Activated CD4-positive, alpha-beta T cell treated with anti-CD3 and anti-CD28 coated beads, Interleukin-2, amount 10 ng/mL, durations not matched to agents 24 days and 14 days (primary cell): ENCODE results near the gene TOMT. TPM values are rescaled to one million over a fixed set of nuclear protein-coding genes. Genes with fewer than 3 reads are reported as not detected.
A peak's percentile ranks its signal among the peaks of the same experiment; 100 is the strongest.
"Not testable (repeated sequence)": the region's sequence is repeated elsewhere in the genome, so short reads cannot be mapped to it uniquely, and the experiment has no call there.

Source experiments
- DNase-seq: peaks from one replicate; pipeline ENCODE4 v3.0.0; 2022
- H3K27ac Mint-ChIP-seq: one replicate; pipeline ENCODE4 v1.8.0; 2022; ENCODE audit warnings: mild to moderate bottlenecking, mixed read lengths
- H3K27me3 Mint-ChIP-seq: one replicate; pipeline ENCODE4 v1.8.0; 2022; ENCODE audit warnings: mixed read lengths
- H3K36me3 Mint-ChIP-seq: one replicate; pipeline ENCODE4 v1.8.0; 2022; ENCODE audit warnings: low read depth, mild to moderate bottlenecking, mixed read lengths
- H3K4me1 Mint-ChIP-seq: one replicate; pipeline ENCODE4 v1.8.0; 2021; ENCODE audit warnings: mixed read lengths
- H3K4me3 Mint-ChIP-seq: one replicate; pipeline ENCODE4 v1.8.0; 2022; ENCODE audit warnings: mild to moderate bottlenecking, moderate library complexity, mixed read lengths
- H3K9me3 Mint-ChIP-seq: one replicate; pipeline ENCODE4 v1.8.0; 2021; ENCODE audit warnings: mixed read lengths
- intact Hi-C: fragments of 100-400 bp; cut with micrococcal nuclease; formaldehyde crosslinking; loops from one replicate; pipeline ENCODE4 v1.15.1; 2023
- total RNA-seq: library from RNA; stranded (reverse); gene quantifications from 2 replicates; pipeline ENCODE4 v1.2.3, GENCODE V29; 2022

Gene TOMT
- total RNA-seq, 1 donor from 2014 or later, result not detected

DNA sequence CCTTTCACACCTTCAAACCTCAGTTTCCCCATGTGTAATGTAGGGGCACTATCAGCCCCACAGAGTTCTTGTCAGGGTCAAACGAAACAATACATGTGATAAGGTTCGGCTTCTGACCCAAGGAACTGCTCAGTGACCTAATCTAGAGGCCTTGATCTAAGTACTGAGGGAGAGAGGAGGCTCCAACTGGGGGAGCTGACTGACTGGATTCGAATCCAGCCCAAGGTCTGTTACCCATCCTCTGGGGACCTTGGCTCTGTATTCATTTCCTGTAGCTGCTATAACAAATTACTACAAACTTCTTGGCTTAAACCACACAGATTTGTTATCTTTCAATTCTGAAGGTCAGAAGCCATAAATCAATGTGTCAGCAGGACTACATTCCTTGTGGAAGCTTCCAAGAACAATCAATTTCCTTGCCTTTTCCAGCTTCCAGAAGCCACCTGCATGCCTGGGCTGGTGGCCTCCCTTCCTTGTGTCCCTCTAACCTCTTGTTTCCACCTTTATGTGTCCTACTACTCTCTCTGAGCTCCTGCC lies 17.5 kb downstream of the TOMT start:
- H3K4me3 Mint-ChIP-seq, result no peak overlapping the region
- intact Hi-C loops, result no loop called here
- H3K36me3 Mint-ChIP-seq, result no peaks in the 10 kb centered on the region
- peaks cover 5% of the 10 kb centered on the region for H3K27me3 Mint-ChIP-seq
- DNase-seq, result no peak
- no peak overlapping the region for H3K27ac Mint-ChIP-seq
- H3K4me1 Mint-ChIP-seq, result no peaks in the 10 kb centered on the region
- peaks cover 6% of the 10 kb centered on the region for H3K9me3 Mint-ChIP-seq

DNA sequence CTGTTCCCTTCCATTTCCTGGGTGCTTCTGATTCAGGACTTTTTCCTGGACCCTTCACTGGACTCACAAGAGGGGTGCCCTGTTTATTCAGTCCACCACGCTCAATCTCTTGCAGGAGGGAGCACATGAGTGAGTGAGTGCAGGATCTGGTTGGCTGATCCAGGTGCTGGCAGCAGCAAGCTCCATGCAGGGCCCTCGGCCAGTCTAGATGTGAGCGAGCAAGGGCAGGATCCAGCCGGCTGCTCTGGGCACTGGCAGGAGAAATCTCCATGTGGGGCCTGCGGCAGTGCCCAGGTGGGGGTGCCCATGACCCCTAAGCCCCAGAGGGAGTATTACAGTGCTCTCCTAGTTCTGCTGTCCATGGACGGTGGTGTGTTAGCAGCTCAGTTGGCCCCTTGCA lies 18.3 kb downstream of the TOMT start:
- Mint-ChIP-seq H3K4me3 (no peak overlapping the region), H3K27ac (no peak overlapping the region), H3K9me3 (peaks cover 13% of the 10 kb centered on the region), H3K36me3 (peaks cover 3% of the 10 kb centered on the region), H3K27me3 (peaks cover 11% of the 10 kb centered on the region), H3K4me1 (no peaks in the 10 kb centered on the region)
- intact Hi-C loops, result no loop called here
- DNase-seq, result no peak

DNA sequence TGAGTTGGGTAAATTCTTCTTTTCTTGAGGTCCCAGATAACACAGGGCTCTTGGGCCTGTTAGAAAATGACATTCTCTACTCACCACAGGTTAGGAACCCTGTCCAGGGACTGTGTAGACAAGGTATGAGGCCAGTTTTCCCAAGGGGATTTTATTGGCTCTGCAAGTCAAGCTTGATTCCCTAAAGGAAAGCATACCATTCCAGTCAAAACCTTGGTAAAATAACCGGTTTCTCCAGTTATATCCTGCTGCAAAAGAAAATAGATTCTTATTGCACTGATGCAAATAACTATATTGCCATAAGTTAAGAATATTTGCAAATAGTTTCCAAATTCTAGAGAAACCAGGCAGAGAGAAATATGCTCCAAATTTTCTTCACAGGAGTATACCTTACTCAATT lies 20.2 kb downstream of the TOMT start:
- Mint-ChIP-seq H3K4me1 (no peaks in the 10 kb centered on the region), H3K27me3 (peaks cover 17% of the 10 kb centered on the region), H3K27ac (no peak overlapping the region), H3K36me3 (peaks cover 6% of the 10 kb centered on the region), H3K9me3 (peaks cover 18% of the 10 kb centered on the region), H3K4me3 (no peak overlapping the region)
- intact Hi-C loops, result no loop called here
- no peak for DNase-seq

DNA sequence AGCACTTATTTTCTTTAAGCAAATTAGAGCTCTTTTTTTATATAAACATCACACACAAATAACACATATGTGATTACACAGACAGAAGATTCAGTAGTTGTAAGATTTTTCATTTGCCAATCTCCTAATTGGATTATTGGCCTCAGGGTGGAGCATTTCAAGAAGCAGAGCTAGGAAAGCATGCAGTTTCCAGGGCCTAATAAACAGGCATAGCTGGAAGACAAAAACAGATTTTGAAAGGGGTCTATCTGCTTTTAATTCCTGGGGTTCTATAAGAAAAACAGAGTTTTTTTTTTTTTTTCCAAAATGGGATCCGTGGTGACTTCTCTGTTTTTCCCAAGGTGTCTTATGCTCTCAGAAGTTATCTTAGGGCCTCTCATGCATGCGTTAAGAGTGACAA lies 22.2 kb downstream of the TOMT start:
- intact Hi-C loops, result no loop called here
- H3K4me3 Mint-ChIP-seq, result no peak overlapping the region
- no peak for DNase-seq
- peaks cover 6% of the 10 kb centered on the region for H3K36me3 Mint-ChIP-seq
- H3K27ac Mint-ChIP-seq, result no peak overlapping the region
- H3K4me1 Mint-ChIP-seq, result no peaks in the 10 kb centered on the region
- peaks cover 18% of the 10 kb centered on the region for H3K9me3 Mint-ChIP-seq
- H3K27me3 Mint-ChIP-seq, result peaks cover 28% of the 10 kb centered on the region

DNA sequence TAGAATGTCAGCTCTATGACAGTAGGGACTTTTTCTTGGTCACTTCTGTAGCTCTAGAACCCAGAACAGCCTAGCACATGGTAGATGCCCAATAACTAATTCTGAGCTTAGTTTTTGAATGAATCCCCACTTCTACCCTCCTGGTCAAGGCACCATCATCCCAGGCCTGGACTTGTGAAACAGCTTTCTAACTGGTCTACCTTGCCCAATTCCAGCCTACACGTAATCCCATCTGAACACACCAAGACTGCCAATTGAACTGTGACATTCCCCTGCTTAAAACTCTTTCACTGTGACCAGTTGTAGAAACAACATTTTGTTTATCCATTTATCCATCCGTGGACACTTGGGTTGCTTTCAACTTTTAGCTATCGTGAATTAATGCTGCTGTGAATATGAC lies 23.7 kb downstream of the TOMT start:
- no peak for DNase-seq
- intact Hi-C loops, result no loop called here
- Mint-ChIP-seq H3K4me3 (no peak overlapping the region), H3K9me3 (peaks cover 16% of the 10 kb centered on the region), H3K27ac (no peak overlapping the region), H3K36me3 (peaks cover 6% of the 10 kb centered on the region), H3K27me3 (peaks cover 38% of the 10 kb centered on the region), H3K4me1 (no peaks in the 10 kb centered on the region)

DNA sequence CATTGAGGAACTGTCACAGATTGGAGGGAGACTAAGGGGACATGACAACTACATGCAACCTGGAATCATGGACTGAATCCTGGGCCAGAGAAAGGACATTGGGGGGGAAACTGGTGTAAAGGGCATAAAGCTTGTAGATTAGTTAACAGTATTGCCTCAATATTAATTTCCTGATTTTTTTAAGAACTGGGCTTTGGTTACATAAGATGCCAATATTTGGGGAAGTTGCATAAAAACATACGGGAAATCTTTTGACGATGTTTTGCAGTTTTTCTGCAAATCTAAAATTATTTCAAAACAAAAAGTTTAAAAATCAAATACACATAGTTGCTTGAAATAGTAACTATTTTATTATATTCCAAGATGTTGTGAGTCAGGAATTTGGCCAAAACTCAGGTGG lies 26.9 kb downstream of the TOMT start:
- intact Hi-C loops, result no loop called here
- peaks cover 6% of the 10 kb centered on the region for H3K36me3 Mint-ChIP-seq
- H3K27me3 Mint-ChIP-seq, result peaks cover 35% of the 10 kb centered on the region
- H3K4me1 Mint-ChIP-seq, result peaks cover 2% of the 10 kb centered on the region
- DNase-seq, result no peak
- H3K27ac Mint-ChIP-seq, result no peak overlapping the region
- H3K9me3 Mint-ChIP-seq, result peaks cover 12% of the 10 kb centered on the region
- H3K4me3 Mint-ChIP-seq, result no peak overlapping the region

DNA sequence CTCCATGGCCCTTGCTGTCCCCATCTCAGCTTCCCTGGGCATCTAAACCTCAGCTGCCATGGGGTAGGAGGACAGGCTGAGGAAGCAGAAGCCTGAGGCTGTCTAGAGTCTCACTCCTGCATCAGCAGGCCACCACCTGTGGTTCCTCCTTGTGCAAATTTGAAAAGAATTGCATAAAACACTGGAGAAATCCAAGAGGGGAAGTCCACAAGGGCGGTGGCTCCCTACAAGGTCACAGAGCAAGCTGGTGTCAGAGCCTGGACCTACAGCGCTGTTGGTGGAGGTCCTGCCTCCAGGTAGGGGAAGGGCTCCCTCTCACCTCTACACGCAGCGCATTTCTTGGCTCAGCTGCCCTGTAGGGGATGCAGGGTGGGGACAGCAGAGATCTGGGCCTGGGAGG lies 29.7 kb downstream of the TOMT start, which contains the start of gene FOLR3:
Gene FOLR3, plus strand, starts transcription at position 253 of the 400 bp plus-strand sequence. CDS start 228 bp downstream, outside the sequence.
- H3K27ac Mint-ChIP-seq, intact Hi-C loops, H3K4me1 Mint-ChIP-seq, H3K9me3 Mint-ChIP-seq, DNase-seq, H3K36me3 Mint-ChIP-seq, H3K4me3 Mint-ChIP-seq: not testable (repeated sequence)
- H3K27me3 Mint-ChIP-seq, result peaks cover 22% of the 10 kb centered on the region

DNA sequence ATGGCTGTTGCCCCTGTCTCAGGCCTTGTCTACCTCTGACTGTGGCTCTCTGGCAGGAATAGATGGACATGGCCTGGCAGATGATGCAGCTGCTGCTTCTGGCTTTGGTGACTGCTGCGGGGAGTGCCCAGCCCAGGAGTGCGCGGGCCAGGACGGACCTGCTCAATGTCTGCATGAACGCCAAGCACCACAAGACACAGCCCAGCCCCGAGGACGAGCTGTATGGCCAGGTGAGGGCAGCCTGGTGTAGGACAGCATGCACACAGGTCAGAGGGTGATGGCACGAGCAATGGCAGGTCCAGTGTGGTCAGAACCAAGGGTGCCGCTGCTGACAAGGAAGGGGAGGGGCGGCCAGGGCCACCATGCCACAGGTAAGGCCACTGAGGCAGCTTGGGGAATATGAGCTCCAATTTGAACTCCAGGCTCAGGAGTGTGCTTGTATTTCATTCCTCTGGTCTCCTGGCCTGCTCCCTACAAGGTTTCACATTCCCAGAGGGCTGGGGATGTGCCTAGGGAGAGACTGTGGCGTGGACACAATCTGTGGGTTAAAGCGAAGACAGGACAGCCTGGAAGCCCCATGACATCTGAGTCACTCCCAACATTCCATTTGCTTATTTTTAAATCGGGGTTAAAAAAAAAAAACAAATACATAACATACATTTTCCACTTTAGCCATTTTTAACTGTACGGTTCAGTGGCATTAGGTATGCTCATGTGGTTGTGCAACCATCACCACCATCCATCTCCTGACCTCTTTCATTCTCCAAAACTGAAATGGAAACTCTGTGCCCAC lies 30.4 kb downstream of the TOMT start:
- H3K27ac Mint-ChIP-seq, result no peak overlapping the region
- H3K27me3 Mint-ChIP-seq, result peaks cover 22% of the 10 kb centered on the region
- no peak overlapping the region for H3K4me3 Mint-ChIP-seq
- no peak for DNase-seq
- H3K4me1 Mint-ChIP-seq, result peaks cover 12% of the 10 kb centered on the region
- intact Hi-C loops, result no loop called here
- H3K36me3 Mint-ChIP-seq, result no peaks in the 10 kb centered on the region
- no peaks in the 10 kb centered on the region for H3K9me3 Mint-ChIP-seq

DNA sequence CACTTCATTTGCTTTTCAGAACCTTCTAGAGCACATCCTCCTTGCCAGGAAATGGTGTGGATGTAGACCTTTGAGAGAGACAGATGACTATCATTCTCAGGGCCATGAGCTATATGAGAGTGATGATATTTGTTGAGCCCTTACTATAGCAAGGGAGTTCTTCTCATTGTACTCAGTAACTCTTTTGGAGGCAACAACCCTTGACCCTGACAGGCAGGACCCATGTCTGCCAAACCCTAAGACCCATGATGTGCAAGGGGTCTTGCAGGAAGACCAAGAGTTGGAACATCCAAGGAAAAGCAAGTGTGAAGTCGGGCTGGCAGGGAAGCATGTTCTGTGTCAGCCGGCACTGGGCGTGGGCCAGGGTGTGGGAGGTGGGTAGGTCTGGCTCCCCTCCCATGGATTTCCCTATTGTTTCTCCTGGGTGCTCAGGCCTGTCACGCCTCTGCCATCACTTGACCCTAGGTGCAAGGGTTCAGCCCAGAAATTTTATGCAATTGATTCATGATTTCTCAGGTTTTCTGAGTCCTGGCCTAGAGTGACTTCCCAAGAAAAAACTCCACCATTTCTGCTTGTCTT lies 31.0 kb downstream of the TOMT start:
- intact Hi-C loops, result no loop called here
- Mint-ChIP-seq H3K36me3 (no peaks in the 10 kb centered on the region), H3K27ac (peak overlapping the region; percentile 53), H3K9me3 (no peaks in the 10 kb centered on the region), H3K4me1 (peaks cover 19% of the 10 kb centered on the region), H3K4me3 (no peak overlapping the region), H3K27me3 (peaks cover 19% of the 10 kb centered on the region)
- no peak for DNase-seq

DNA sequence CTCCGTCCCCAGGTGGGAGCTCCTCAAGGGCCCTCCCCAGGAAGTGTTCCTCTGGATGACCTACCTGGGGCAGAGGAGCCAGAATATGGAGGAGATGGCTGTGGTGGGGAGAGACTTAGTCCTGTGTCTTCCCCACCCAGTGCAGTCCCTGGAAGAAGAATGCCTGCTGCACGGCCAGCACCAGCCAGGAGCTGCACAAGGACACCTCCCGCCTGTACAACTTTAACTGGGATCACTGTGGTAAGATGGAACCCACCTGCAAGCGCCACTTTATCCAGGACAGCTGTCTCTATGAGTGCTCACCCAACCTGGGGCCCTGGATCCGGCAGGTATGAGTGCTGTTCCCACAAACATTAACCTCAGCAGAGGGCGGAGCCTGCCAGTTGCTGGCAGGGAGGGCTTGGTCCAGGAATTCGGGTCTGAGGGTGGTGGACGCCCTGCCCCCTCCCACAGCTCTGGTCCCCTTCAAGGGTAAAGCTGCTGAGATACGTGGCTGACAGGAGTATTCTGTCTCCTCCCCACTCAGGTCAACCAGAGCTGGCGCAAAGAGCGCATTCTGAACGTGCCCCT lies 33.2 kb downstream of the TOMT start:
- Mint-ChIP-seq H3K27ac (no peak overlapping the region), H3K27me3 (peaks cover 3% of the 10 kb centered on the region), H3K36me3 (no peaks in the 10 kb centered on the region), H3K9me3 (no peaks in the 10 kb centered on the region), H3K4me1 (peaks cover 26% of the 10 kb centered on the region), H3K4me3 (no peak overlapping the region)
- intact Hi-C loops, result no loop called here
- no peak for DNase-seq

DNA sequence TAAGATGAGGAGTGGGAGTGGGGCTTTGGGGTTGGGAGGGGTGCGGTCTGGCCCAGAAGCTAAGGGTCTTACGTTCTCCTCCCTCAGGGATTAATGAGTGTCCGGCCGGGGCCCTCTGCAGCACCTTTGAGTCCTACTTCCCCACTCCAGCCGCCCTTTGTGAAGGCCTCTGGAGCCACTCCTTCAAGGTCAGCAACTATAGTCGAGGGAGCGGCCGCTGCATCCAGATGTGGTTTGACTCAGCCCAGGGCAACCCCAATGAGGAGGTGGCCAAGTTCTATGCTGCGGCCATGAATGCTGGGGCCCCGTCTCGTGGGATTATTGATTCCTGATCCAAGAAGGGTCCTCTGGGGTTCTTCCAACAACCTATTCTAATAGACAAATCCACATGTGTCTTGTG lies 33.8 kb downstream of the TOMT start:
- Mint-ChIP-seq H3K36me3 (no peaks in the 10 kb centered on the region), H3K4me1 (peaks cover 27% of the 10 kb centered on the region), H3K9me3 (no peaks in the 10 kb centered on the region), H3K27me3 (peaks cover 2% of the 10 kb centered on the region), H3K4me3 (no peak overlapping the region), H3K27ac (no peak overlapping the region)
- intact Hi-C loops, result no loop called here
- no peak for DNase-seq

DNA sequence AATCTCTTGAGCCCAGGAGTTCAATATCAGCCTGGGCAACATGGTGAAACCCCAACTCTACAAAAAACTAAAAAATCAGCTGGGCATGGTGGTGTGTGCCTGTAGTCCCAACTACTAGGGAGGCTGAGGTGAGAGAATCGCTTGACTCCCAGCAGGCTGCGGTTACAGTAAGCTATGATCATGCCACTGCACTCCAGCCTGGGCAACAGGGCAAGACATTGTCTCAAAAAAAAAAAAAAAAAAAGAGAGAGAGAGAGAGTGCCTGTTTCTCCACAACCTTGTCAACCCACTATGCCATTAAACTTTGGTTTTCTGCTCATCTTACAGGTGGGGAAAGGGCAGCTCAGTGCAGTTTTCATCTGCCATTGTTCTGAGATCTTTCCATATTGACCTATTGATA lies 34.9 kb downstream of the TOMT start:
- intact Hi-C loops, result loop anchor here (1.0 to 5.0 kb wide), 2 partner anchors 28 to 38 kb away; partner anchors contain the start of genes ANAPC15 and LAMTOR1
- Mint-ChIP-seq H3K36me3 (no peaks in the 10 kb centered on the region), H3K9me3 (no peaks in the 10 kb centered on the region), H3K27ac (peak overlapping the region; percentile 60), H3K27me3 (peaks cover 2% of the 10 kb centered on the region), H3K4me3 (peak overlapping the region; percentile 18), H3K4me1 (peaks cover 27% of the 10 kb centered on the region)
- no peak for DNase-seq

DNA sequence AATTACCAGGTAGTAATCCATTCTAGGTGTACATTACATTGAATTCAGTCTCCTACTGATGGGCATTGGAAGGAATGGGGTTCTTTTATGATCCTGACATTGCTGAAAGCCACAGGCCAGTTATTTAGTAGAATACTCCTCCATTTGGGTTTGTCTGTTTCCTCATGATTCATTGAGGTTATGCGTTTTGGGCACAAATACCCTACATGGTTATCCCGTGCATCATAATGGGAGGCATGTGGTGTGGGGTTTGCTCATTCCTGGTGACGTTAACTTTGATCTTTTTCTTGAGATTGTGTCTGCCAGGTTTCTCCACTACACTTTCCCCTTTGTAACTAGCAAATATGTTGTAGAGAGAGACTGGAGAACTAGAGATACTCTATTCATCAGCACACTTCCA lies 35.3 kb downstream of the TOMT start:
- DNase-seq, result peak; percentile 70
- Mint-ChIP-seq H3K4me1 (peaks cover 27% of the 10 kb centered on the region), H3K4me3 (peak overlapping the region; percentile 18), H3K27me3 (peaks cover 2% of the 10 kb centered on the region), H3K27ac (peak overlapping the region; percentile 60), H3K9me3 (no peaks in the 10 kb centered on the region), H3K36me3 (no peaks in the 10 kb centered on the region)
- intact Hi-C loops, result loop anchor here (1.0 to 5.0 kb wide), 2 partner anchors 29 to 39 kb away; partner anchors contain the start of genes ANAPC15 and LAMTOR1

DNA sequence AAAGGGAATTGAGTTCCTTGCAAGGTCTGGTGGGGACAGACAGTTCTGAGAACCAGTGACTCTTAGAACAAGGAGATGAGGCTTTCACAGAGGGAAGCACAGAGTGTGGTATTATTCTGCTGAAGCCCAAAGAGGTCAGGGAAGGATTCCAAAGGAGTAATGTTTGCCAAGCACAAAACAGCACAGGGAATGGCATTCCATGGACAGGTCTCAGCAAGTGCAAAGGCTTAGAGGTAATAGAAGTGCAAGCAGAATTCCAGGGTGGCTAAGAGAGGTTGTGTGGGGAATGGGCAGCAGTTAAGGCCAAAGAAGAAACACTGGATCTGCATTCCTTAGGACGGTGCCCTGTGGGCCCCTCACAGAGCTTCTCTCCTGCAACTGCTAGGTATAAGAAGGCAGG lies 36.4 kb downstream of the TOMT start:
- not testable (repeated sequence) for H3K36me3 Mint-ChIP-seq, H3K9me3 Mint-ChIP-seq, H3K27me3 Mint-ChIP-seq, DNase-seq, H3K27ac Mint-ChIP-seq, H3K4me3 Mint-ChIP-seq
- intact Hi-C loops, result loop anchor here (5.0 kb wide), 1 partner anchor 40 kb away; the partner anchor contains the start of gene LAMTOR1
- H3K4me1 Mint-ChIP-seq, result peaks cover 25% of the 10 kb centered on the region
